HepG2 (cell line): ENCODE results near the gene YY1. TPM values are rescaled to one million over a fixed set of nuclear protein-coding genes. Genes with fewer than 3 reads are reported as not detected.

Experiments used
- BRD4 ChIP-seq: sonication (generic); formaldehyde crosslinking; IDR thresholded peaks from 2 replicates; pipeline ENCODE4 v1.4.0; 2020; ENCODE audit warnings: missing genetic modification reagents
- HINFP ChIP-seq: sonication (generic); formaldehyde crosslinking; IDR thresholded peaks from 2 replicates; pipeline ENCODE4 v1.4.0; 2020; ENCODE audit warnings: low read depth, mild to moderate bottlenecking, missing genetic modification reagents
- KDM6A ChIP-seq: IDR thresholded peaks from 2 replicates; pipeline ENCODE4 v1.6.1; 2016; ENCODE audit warnings: low read depth
- MXD1 ChIP-seq: sonication (generic); formaldehyde crosslinking; IDR thresholded peaks from 2 replicates; pipeline ENCODE4 v1.4.0; 2020; ENCODE audit warnings: mild to moderate bottlenecking, missing genetic modification reagents
- NONO ChIP-seq, 2 experiments: fragments of 450-650 bp in 1 of 2; sonication (generic) in 1 of 2; formaldehyde crosslinking in 1 of 2; IDR thresholded peaks in 1 of 2; conservative IDR thresholded peaks in 1 of 2; 2 replicates each; pipeline versions ENCODE4 v1.6.1 to v1.8.0; 2017 to 2022; ENCODE audit warnings: mild to moderate bottlenecking in 1 of 2, missing genetic modification reagents in 1 of 2, moderate library complexity in 1 of 2
- NR0B2 ChIP-seq: sonication (generic); formaldehyde crosslinking; IDR thresholded peaks from 2 replicates; pipeline ENCODE4 v1.4.0; 2020; ENCODE audit warnings: mild to moderate bottlenecking, missing genetic modification reagents
- RCOR2 ChIP-seq: IDR thresholded peaks from 2 replicates; pipeline ENCODE4 v1.6.1; 2016; ENCODE audit warnings: missing biosample characterization, missing genetic modification reagents
- TOPORS ChIP-seq: sonication (generic); formaldehyde crosslinking; IDR thresholded peaks from 2 replicates; pipeline ENCODE4 v1.8.0; 2023; ENCODE audit warnings: mild to moderate bottlenecking, missing genetic modification reagents
- ZC3H13 ChIP-seq: sonication (generic); formaldehyde crosslinking; IDR thresholded peaks from 2 replicates; pipeline ENCODE4 v1.8.1; 2023; ENCODE audit warnings: mild to moderate bottlenecking, missing genetic modification reagents, moderate library complexity
- ZFP91 ChIP-seq: sonication (generic); formaldehyde crosslinking; IDR thresholded peaks from 2 replicates; pipeline ENCODE4 v1.9.0; 2022; ENCODE audit warnings: missing genetic modification reagents, mild to moderate bottlenecking, borderline replicate concordance
- ZNF329 ChIP-seq: sonication (generic); formaldehyde crosslinking; IDR thresholded peaks from 2 replicates; pipeline ENCODE4 v1.9.0; 2021; ENCODE audit warnings: low read depth, mild to moderate bottlenecking, missing genetic modification reagents
- ZNF512 ChIP-seq: sonication (generic); formaldehyde crosslinking; IDR thresholded peaks from 2 replicates; pipeline ENCODE4 v1.4.0; 2020; ENCODE audit warnings: mild to moderate bottlenecking, missing genetic modification reagents
- ZNF543 ChIP-seq: sonication (generic); formaldehyde crosslinking; IDR thresholded peaks from 2 replicates; pipeline ENCODE4 v1.4.0; 2020; ENCODE audit warnings: mild to moderate bottlenecking, missing genetic modification reagents
- ZNF576 ChIP-seq: sonication (generic); formaldehyde crosslinking; IDR thresholded peaks from 2 replicates; pipeline ENCODE4 v1.4.0; 2020; ENCODE audit warnings: mild to moderate bottlenecking, missing genetic modification reagents
- ZNF605 ChIP-seq: sonication (generic); formaldehyde crosslinking; IDR thresholded peaks from 2 replicates; pipeline ENCODE4 v1.8.0; 2022; ENCODE audit warnings: mild to moderate bottlenecking, missing genetic modification reagents
- ZNF629 ChIP-seq: sonication (generic); formaldehyde crosslinking; conservative IDR thresholded peaks from 2 replicates; pipeline ENCODE4 v1.5.0; 2020; ENCODE audit warnings: missing genetic modification reagents
- polyA plus RNA-seq, 8 experiments: library from polyadenylated mRNA; depleted of rRNA in 3 of 8; stranded (reverse) in 7 of 8; unstranded in 1 of 8; fragments of >200 nt; fragmentation: Illumina TruSeq in 4 of 8; extraction: Trizol in 4 of 8; gene quantifications; 2 replicates each; pipeline versions ENCODE4 v1.2.1 to v1.2.3, GENCODE V29; 2011 to 2016; ENCODE audit warnings: low read depth in 4 of 8, missing spikeins in 1 of 8, mixed read lengths in 1 of 8; ENCODE audit not compliant: insufficient read depth in 1 of 8
- total RNA-seq, 5 experiments: library from RNA; depleted of rRNA; stranded (reverse); fragments of >200 nt; fragmentation: Illumina TruSeq; extraction: Trizol; gene quantifications; 2 replicates each; pipeline ENCODE4 v1.2.3, GENCODE V29; 2016; ENCODE audit warnings: low read depth in 1 of 5
- TF ChIP-seq, protein P1 (sequence below): sonication (generic); formaldehyde crosslinking; IDR thresholded peaks from 2 replicates; pipeline ENCODE4 v1.8.1; 2022; ENCODE audit warnings: mild to moderate bottlenecking, missing genetic modification reagents
- TF ChIP-seq, protein P2 (sequence below): sonication (generic); formaldehyde crosslinking; IDR thresholded peaks from 2 replicates; pipeline ENCODE4 v1.8.1; 2022; ENCODE audit warnings: low read depth, mild to moderate bottlenecking, missing genetic modification reagents

The YY1 gene
- total and polyA plus RNA-seq, 2 of the 13 experiments (the other 11 are each of a cell fraction or from before 2014, with no cell fraction given) = 29.4 to 68.1 TPM

GRCh38 chr14:100290607-100291304 is 51.8 kb downstream of the YY1 start (continued):
- TF ChIP-seq ZNF629 (no peak), ZFP91 (CRISPR knock-in tag) (peak; percentile 67), ZNF329 (0 out of 2 replicates have a peak, but pooled peaks have one; percentile 48), NONO (IDR thresholded peaks at IDR 0.05) (no peak), NONO (CRISPR knock-in tag; conservative IDR thresholded peaks at IDR 0.05) (peak; percentile 97), ZNF576 (CRISPR knock-in tag) (no peak), ZNF543 (peak; percentile 71; the same call in 1 of the 2 replicates), TOPORS (peak; percentile 59; the same call in 1 of the 2 replicates), ZC3H13 (CRISPR knock-in tag) (peak; percentile 85), ZNF512 (no peak), NR0B2 (0 out of 2 replicates have a peak, but pooled peaks have one; percentile 46), HINFP (CRISPR knock-in tag) (0 out of 2 replicates have a peak, but pooled peaks have one; percentile 38), MXD1 (CRISPR knock-in tag) (no peak), ZNF605 (CRISPR knock-in tag) (peak; percentile 71; the same call in 1 of the 2 replicates), BRD4 (CRISPR knock-in tag) (no peak), RCOR2 (CRISPR knock-in tag) (peak; percentile 65), KDM6A (CRISPR knock-in tag) (peak; percentile 92)
- TF ChIP-seq, protein P1, sequence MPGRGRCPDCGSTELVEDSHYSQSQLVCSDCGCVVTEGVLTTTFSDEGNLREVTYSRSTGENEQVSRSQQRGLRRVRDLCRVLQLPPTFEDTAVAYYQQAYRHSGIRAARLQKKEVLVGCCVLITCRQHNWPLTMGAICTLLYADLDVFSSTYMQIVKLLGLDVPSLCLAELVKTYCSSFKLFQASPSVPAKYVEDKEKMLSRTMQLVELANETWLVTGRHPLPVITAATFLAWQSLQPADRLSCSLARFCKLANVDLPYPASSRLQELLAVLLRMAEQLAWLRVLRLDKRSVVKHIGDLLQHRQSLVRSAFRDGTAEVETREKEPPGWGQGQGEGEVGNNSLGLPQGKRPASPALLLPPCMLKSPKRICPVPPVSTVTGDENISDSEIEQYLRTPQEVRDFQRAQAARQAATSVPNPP (CRISPR knock-in tag) = no peak
- TF ChIP-seq, protein P2, sequence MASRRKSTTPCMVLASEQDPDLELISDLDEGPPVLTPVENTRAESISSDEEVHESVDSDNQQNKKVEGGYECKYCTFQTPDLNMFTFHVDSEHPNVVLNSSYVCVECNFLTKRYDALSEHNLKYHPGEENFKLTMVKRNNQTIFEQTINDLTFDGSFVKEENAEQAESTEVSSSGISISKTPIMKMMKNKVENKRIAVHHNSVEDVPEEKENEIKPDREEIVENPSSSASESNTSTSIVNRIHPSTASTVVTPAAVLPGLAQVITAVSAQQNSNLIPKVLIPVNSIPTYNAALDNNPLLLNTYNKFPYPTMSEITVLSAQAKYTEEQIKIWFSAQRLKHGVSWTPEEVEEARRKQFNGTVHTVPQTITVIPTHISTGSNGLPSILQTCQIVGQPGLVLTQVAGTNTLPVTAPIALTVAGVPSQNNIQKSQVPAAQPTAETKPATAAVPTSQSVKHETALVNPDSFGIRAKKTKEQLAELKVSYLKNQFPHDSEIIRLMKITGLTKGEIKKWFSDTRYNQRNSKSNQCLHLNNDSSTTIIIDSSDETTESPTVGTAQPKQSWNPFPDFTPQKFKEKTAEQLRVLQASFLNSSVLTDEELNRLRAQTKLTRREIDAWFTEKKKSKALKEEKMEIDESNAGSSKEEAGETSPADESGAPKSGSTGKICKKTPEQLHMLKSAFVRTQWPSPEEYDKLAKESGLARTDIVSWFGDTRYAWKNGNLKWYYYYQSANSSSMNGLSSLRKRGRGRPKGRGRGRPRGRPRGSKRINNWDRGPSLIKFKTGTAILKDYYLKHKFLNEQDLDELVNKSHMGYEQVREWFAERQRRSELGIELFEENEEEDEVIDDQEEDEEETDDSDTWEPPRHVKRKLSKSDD (CRISPR knock-in tag) = peak; percentile 75; the same call in 1 of the 2 replicates
